Activated CD8-positive, alpha-beta T cell treated with anti-CD3 and anti-CD28 coated beads for 36 hours (primary cell): Measurements from ENCODE around the gene FKBP14. TPM values are rescaled to one million over a fixed set of nuclear protein-coding genes. Genes with fewer than 3 reads are reported as not detected.

ENCODE experiments used
- ATAC-seq: fragments of 200-7000 bp; cut with Tn5 transposase; one replicate; pipeline ENCODE4 v1.10.0; 2021; ENCODE audit warnings: mild to moderate bottlenecking, moderate library complexity
- CTCF ChIA-PET: fragments of 350-600 bp; sonication (Branson Sonifier 250); formaldehyde crosslinking; loops from one replicate; lab custom pipeline; 2021; ENCODE audit warnings: antibody characterized with exemption; lab: Charles Lee
- POLR2A ChIA-PET: fragments of 350-600 bp; sonication (Branson Sonifier 250); formaldehyde crosslinking; loops from one replicate; lab custom pipeline; 2021; ENCODE audit warnings: antibody characterized with exemption; lab: Charles Lee
- DNase-seq: peaks from one replicate; pipeline ENCODE4 v3.0.0-alpha.2; 2020
- H3K27ac Mint-ChIP-seq: one replicate; pipeline ENCODE4 v1.8.0; 2021; ENCODE audit warnings: mild to moderate bottlenecking, mixed read lengths
- H3K27me3 Mint-ChIP-seq: one replicate; pipeline ENCODE4 v1.8.0; 2021; ENCODE audit warnings: mixed read lengths
- H3K36me3 Mint-ChIP-seq: one replicate; pipeline ENCODE4 v1.8.0; 2021; ENCODE audit warnings: low read depth, mixed read lengths
- H3K4me1 Mint-ChIP-seq: one replicate; pipeline ENCODE4 v1.8.0; 2021; ENCODE audit warnings: low read depth, mixed read lengths
- H3K4me3 Mint-ChIP-seq: one replicate; pipeline ENCODE4 v1.8.0; 2021; ENCODE audit warnings: mild to moderate bottlenecking, moderate library complexity, mixed read lengths
- H3K9me3 Mint-ChIP-seq: one replicate; pipeline ENCODE4 v1.8.0; 2021; ENCODE audit warnings: mixed read lengths
- intact Hi-C: fragments of 100-400 bp; cut with micrococcal nuclease; formaldehyde crosslinking; loops from one replicate; pipeline ENCODE4 v1.10.0; 2022
- total RNA-seq, 2 experiments: library from RNA; stranded (reverse); gene quantifications; one replicate each; pipeline ENCODE4 v1.2.3, GENCODE V29; 2021
- TF ChIP-seq, protein P1 (sequence below): fragments of 200-600 bp; IDR thresholded peaks from one replicate; pipeline ENCODE4 v1.8.0; 2022; ENCODE audit warnings: antibody characterized with exemption, mild to moderate bottlenecking

Gene FKBP14
- total RNA-seq, 2 experiments from 2014 or later = 8.8 to 9.0 TPM

DNA sequence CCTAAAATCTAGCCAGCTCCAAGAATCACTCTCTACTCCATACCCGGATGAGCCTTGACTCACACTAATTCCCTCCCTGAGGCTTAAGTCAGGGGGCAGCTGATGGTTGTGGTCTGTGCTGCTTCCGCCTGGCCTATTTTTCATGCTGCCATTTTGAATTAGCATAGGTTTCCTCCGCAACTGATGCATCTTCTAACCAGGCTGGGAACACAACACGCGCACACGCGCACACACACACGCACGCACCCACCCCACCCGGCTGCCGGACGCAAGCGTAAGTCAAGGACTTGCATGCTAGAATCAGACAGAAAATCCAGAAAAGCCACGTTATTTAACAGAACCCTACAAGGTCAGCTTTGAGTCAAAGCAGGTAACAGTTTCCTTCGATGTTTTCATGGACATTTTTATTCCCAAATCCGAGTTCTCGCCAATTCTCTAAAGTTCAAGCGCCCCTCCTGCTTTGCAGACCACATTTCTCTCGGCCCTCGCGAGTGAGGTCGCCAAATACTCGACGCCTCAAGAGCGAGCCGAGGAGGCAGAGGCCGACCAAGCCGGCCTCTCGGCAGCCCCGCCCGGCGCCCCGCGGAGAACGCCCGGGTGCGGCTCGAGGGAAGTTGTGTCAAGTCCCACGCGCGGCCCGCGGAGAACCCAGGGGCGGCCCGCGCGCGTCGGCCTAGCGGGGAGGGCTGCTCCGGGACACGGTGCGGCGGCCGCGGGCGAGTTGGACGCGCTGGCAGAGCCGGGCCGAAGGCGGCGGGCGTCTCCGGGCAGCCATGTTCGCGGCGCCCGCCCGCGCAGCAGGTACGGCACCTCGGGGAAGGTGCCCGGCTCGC, 37.9 kb downstream of the FKBP14 start:
- Mint-ChIP-seq H3K4me1 (peaks cover 18% of the 10 kb centered on the region), H3K4me3 (peak overlapping the region; percentile 76), H3K27ac (peak overlapping the region; percentile 86), H3K9me3 (peaks cover 1% of the 10 kb centered on the region), H3K36me3 (no peaks in the 10 kb centered on the region), H3K27me3 (peaks cover 22% of the 10 kb centered on the region)
- CTCF ChIA-PET = interaction anchor here (1.8 kb wide), 1 partner anchor 12 kb away, joined by 6 read pairs; no protein-coding TSS in a partner anchor
- POLR2A ChIA-PET = interaction anchor here (0.8 to 1.6 kb wide), 3 partner anchors 11 to 39 kb away, joined by 3 read pairs; no protein-coding TSS in a partner anchor
- TF ChIP-seq, protein P1, sequence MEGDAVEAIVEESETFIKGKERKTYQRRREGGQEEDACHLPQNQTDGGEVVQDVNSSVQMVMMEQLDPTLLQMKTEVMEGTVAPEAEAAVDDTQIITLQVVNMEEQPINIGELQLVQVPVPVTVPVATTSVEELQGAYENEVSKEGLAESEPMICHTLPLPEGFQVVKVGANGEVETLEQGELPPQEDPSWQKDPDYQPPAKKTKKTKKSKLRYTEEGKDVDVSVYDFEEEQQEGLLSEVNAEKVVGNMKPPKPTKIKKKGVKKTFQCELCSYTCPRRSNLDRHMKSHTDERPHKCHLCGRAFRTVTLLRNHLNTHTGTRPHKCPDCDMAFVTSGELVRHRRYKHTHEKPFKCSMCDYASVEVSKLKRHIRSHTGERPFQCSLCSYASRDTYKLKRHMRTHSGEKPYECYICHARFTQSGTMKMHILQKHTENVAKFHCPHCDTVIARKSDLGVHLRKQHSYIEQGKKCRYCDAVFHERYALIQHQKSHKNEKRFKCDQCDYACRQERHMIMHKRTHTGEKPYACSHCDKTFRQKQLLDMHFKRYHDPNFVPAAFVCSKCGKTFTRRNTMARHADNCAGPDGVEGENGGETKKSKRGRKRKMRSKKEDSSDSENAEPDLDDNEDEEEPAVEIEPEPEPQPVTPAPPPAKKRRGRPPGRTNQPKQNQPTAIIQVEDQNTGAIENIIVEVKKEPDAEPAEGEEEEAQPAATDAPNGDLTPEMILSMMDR = no peak
- ATAC-seq (peak; percentile 49), DNase-seq (peak; percentile 42)
- intact Hi-C loops = no loop called here

DNA sequence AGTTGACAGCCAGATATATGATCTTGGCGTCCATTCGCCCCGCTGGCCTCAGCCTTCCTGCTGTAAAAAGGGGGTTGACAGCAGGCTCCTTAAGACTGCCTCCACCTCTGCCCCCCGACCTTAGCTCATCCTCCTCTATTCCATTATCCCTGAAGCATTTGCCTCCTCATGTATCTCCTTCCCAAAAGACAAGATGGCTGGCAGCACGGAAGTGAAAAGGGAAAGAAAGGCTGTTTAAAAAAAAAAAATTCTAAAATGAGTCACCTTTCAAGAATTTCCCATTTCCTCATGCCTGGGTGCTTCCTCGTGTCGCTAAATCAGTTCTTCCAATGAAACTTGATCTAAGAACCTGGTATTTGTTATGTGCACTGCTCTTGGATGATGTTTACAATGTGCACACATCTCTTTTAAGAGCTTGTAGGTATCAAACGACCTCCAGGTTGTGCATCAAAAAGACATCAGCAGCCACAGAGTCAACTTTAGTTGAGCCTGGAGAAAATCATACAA, 38.6 kb downstream of the FKBP14 start:
- ATAC-seq (no peak), DNase-seq (no peak)
- H3K27me3 Mint-ChIP-seq = peaks cover 23% of the 10 kb centered on the region
- POLR2A ChIA-PET = interaction anchor here (0.8 to 1.6 kb wide), 3 partner anchors 10 to 40 kb away, joined by 3 read pairs; no protein-coding TSS in a partner anchor
- peak overlapping the region; percentile 76 for H3K4me3 Mint-ChIP-seq
- CTCF ChIA-PET = interaction anchor here (1.8 kb wide), 1 partner anchor 11 kb away, joined by 6 read pairs; no protein-coding TSS in a partner anchor
- H3K27ac Mint-ChIP-seq = peak overlapping the region; percentile 86
- TF ChIP-seq, protein P1 = no peak
- intact Hi-C loops = no loop called here
- H3K36me3 Mint-ChIP-seq = no peaks in the 10 kb centered on the region
- H3K9me3 Mint-ChIP-seq = peaks cover 1% of the 10 kb centered on the region
- peaks cover 18% of the 10 kb centered on the region for H3K4me1 Mint-ChIP-seq

DNA sequence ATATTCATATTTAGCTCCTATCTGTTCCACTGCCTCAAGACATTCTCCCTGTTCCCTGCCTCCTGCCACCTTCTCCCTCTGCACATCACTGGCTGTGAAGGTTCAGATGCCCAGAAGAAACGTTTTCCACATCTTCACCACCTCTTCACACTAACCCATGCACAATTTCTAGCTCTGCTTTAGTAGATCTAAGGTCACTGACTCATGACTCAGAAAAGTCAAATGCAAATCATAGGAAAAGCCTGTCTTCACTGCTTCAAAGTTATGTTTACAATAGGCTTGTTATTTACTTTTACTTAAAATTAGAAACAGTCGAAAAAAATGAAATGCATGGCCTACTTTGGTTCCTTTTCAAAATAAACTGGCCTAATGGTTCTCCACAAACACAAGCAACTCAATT, 39.4 kb downstream of the FKBP14 start:
- Mint-ChIP-seq H3K27me3 (peaks cover 23% of the 10 kb centered on the region), H3K9me3 (no peaks in the 10 kb centered on the region), H3K36me3 (no peaks in the 10 kb centered on the region), H3K27ac (no peak overlapping the region), H3K4me3 (no peak overlapping the region), H3K4me1 (peaks cover 18% of the 10 kb centered on the region)
- CTCF ChIA-PET = interaction anchor here (1.8 kb wide), 1 partner anchor 10 kb away, joined by 6 read pairs; no protein-coding TSS in a partner anchor
- DNase-seq = no peak
- TF ChIP-seq, protein P1 = no peak
- ATAC-seq = no peak
- intact Hi-C loops = no loop called here
- POLR2A ChIA-PET = no interaction called here

DNA sequence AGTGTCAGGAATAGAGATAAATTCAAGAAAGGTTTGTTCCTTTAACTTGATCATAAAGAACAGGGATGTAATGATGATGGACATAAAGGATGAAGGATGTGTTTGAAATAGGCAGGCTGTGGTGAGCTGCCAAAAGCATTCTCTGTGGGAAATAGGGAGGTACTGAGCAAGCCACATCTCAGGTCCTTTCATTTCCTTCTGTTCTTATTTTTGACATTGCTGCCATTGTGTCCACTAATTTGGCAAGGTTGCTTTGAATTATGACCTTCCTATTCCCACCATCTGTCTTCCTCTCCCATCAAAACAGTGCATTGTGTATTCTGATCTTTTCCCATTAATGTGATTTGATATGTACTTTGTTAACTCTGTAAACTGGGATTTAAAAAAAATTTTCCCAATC, 46.4 kb downstream of the FKBP14 start:
- no peak overlapping the region for H3K4me3 Mint-ChIP-seq
- no peaks in the 10 kb centered on the region for H3K9me3 Mint-ChIP-seq
- peaks cover 2% of the 10 kb centered on the region for H3K4me1 Mint-ChIP-seq
- intact Hi-C loops = no loop called here
- no peak overlapping the region for H3K27ac Mint-ChIP-seq
- ChIA-PET POLR2A (no interaction called here), CTCF (interaction anchor here (1.0 kb wide), 1 partner anchor 82 kb away, joined by 3 read pairs; no protein-coding TSS in a partner anchor)
- no peaks in the 10 kb centered on the region for H3K36me3 Mint-ChIP-seq
- peaks cover 1% of the 10 kb centered on the region for H3K27me3 Mint-ChIP-seq
- ATAC-seq (no peak), DNase-seq (no peak)
- TF ChIP-seq, protein P1 = no peak
